D721Med (cell line): Measurements from ENCODE around the gene F11R.
A peak's percentile ranks its signal among the peaks of the same experiment; 100 is the strongest.
"Not testable (repeated sequence)": the region's sequence is repeated elsewhere in the genome, so short reads cannot be mapped to it uniquely, and the experiment has no call there.

Experiments
- DNase-seq: peaks from one replicate; pipeline ENCODE4 v3.0.0; 2011; ENCODE audit warnings: low spot score; ENCODE audit not compliant: insufficient read length
- FAIRE-seq: peaks from 2 replicates; lab custom pipeline; 2011; peaks lifted over from hg19 to GRCh38; lab: Jason Lieb, UNC
- CTCF ChIP-seq: IDR thresholded peaks from 2 replicates; pipeline ENCODE4 v1.5.1; 2012; ENCODE audit warnings: mild to moderate bottlenecking, control low read depth; ENCODE audit not compliant: insufficient read depth; ENCODE audit errors: missing control alignments

F11R gene

GRCh38 chr1:161021970-161022353 is 1.0 kb upstream of the F11R start:
- FAIRE-seq, result no peak

DNA sequence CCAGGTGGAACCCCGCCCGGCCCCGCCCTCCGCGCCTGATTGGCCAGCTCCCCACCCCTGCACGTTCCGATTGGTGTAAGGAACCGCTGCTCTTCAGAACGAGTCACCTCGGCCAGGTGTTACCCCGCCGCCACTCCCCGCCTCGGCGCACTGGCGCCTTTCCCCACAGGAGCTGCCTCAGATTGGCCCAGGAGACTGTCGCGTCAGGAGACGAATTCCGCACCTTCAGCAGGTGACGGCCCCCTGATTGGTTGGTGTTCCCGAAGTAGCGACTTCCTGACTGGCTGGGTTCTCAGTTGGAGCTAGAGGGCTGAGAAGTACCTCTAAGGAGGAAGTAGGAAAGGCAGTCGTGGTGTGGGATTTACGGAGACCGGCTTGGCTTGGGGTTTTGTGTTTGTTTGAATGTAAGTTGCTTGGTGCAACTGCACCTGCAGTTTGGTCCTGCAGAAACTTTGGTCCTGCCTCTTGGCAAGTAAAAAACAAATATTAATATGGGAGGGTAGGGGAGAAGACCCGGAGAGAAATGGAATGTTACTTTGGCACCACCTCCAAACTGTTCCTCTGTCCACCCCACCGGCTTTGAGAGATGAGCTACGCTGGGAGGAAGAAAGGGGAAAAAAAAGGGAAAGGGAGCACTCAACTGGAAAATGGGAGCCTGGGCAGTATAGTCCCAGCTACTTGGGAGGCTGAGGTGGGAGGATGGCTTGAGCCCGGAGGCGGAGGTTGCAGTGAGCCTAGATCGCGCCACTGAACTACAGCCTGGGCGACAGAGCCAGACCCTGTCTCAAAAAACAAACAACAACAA is 415 bp upstream of the F11R start:
- FAIRE-seq (no peak), DNase-seq (peak; percentile 98)
- no peak for TF ChIP-seq CTCF

More at GRCh38 chr1:161021970-161022353, 1.0 kb upstream of the F11R start:
- no peak for DNase-seq
- TF ChIP-seq CTCF, result no peak

DNA sequence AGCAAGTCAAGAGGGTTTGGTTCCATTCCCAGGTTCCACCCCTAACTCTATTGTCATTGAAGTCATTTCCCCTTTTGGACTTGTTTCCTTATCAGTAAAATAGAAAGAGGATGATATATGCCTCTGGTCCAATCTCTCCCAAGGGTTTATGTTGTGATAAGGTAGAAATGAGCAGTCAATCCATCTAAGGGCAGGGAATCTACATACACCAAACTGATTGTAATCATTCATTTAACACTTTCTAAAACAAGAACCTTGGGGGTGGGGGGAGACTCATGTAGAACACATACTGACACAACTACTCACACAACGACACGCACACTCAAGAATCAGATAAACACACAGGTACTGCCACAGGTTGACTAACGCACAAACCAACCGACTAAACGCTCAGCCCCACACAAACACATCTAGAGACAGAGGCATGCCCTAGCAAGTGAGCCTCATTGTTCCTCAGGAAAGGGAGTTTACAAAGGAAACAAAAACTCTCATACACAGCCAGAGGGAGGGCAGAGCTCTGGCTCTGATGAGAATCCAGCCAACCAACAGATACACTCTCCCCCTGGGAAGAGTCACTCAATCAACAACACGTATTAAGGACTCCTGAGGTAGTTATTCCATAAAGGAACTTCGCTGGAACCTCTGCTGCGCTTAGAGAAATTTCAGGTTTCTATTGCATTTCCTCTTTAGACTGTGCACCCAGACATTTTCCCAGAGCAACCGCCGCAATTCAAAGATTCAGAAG is 1.0 kb downstream of the F11R start:
- no peak for TF ChIP-seq CTCF
- DNase-seq, result no peak
- no peak for FAIRE-seq

DNA sequence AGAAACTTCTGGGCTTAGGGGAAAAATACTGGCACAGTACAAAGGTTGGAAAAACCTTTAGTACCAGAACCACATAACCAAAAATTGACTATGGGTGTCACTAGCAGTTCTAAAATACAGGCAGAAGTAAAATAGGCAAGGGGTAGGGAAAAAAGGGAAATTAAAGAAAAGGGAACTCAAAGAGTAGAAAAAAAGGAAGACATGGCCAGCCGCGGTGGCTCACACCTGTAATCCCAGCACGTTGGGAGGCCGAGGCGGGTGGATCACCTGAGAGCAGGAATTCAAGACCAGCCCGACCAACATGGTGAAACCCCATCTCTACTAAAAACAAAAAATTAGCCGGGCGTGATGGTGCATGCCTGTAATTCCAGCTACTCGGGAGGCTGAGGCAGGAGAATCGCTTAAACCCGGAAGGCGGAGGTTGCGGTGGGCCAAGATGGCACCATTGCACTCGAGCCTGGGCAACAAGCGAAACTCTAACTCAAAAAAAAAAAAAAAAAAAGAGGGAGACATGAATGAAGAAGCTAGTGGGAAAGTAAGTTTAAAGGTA is 1.8 kb downstream of the F11R start:
- DNase-seq, FAIRE-seq: not testable (repeated sequence)

DNA sequence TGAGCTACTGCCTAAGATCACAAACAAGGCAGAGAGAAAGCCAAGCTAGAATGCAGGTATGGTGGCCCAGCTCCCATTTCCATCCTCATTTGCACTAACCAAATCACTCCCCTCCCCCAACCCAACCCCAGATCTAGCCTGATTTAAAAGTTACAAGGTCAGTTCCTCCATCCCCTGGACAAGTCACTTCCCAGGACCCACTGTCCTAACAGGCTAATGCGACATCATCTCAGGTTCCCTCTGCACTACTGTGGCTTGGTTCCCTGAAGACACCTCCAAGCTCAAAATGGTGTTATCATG is 2.4 kb downstream of the F11R start:
- TF ChIP-seq CTCF, result no peak
- FAIRE-seq (no peak), DNase-seq (no peak)

GRCh38 chr1:161017756-161018630 is 3.0 kb downstream of the F11R start:
- no peak for TF ChIP-seq CTCF
- no peak for FAIRE-seq

DNA sequence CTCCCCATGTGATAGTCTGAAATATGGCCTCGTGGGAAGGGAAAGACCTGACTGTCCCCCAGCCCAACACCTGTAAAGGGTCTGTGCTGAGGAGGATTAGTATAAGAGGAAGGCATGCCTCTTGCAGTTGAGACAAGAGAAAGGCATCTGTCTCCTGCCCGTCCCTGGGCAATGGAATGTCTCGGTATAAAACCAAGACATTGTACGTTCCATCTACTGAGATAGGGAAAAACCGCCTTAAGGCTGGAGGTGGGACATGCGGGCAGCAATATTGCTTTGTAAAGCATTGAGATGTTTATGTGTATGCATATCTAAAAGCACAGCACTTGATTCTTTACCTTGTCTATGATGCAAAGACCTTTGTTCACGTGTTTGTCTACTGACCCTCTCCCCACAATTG is 3.8 kb downstream of the F11R start:
- not testable (repeated sequence) for FAIRE-seq

More at GRCh38 chr1:161017756-161018630, 3.0 kb downstream of the F11R start:
- DNase-seq, result no peak

GRCh38 chr1:161016683-161017082 is 4.3 kb downstream of the F11R start:
- not testable (repeated sequence) for DNase-seq, FAIRE-seq

More for the DNA sequence above, 3.8 kb downstream of the F11R start:
- DNase-seq, result not testable (repeated sequence)
